GM18517 (cell line): ENCODE results near the gene GSTM3.
"Not testable (repeated sequence)": the region's sequence is repeated elsewhere in the genome, so short reads cannot be mapped to it uniquely, and the experiment has no call there.

Source experiments
- ATAC-seq: cut with Tn5 transposase; IDR thresholded peaks from one replicate; pipeline ENCODE4 v1.9.1; 2021; ENCODE audit warnings: mild to moderate bottlenecking, moderate library complexity; ENCODE audit not compliant: unreplicated experiment

The GSTM3 gene

GRCh38 chr1:109732390-109732881 lies 8.4 kb downstream of the GSTM3 start:
- ATAC-seq: no peak

- no peak for ATAC-seq
Measured at GRCh38 chr1:109730666-109731065, 10.2 kb downstream of the GSTM3 start.

- ATAC-seq: no peak
Measured at GRCh38 chr1:109728870-109729269, 12.0 kb downstream of the GSTM3 start.

- ATAC-seq: no peak
Measured at GRCh38 chr1:109726728-109727373, 14.0 kb downstream of the GSTM3 start.

GRCh38 chr1:109726007-109726406 lies 14.8 kb downstream of the GSTM3 start:
- no peak for ATAC-seq

GRCh38 chr1:109725510-109725909 lies 15.3 kb downstream of the GSTM3 start:
- ATAC-seq: no peak

GRCh38 chr1:109724933-109725332 lies 15.9 kb downstream of the GSTM3 start:
- no peak for ATAC-seq

- no peak for ATAC-seq
Measured at GRCh38 chr1:109722908-109723691, 17.7 kb downstream of the GSTM3 start.

- ATAC-seq: no peak
Measured at GRCh38 chr1:109721971-109722370, 18.9 kb downstream of the GSTM3 start.

- ATAC-seq: no peak
Measured at GRCh38 chr1:109721042-109721441, 19.8 kb downstream of the GSTM3 start.

GRCh38 chr1:109719337-109719837 lies 21.5 kb downstream of the GSTM3 start:
- ATAC-seq: peak; percentile 76

GRCh38 chr1:109718495-109718894 lies 22.3 kb downstream of the GSTM3 start:
- no peak for ATAC-seq

- no peak for ATAC-seq
Measured at GRCh38 chr1:109717729-109718128, 23.1 kb downstream of the GSTM3 start.

GRCh38 chr1:109716570-109717090 lies 24.2 kb downstream of the GSTM3 start:
- ATAC-seq: no peak

GRCh38 chr1:109716121-109716520 lies 24.7 kb downstream of the GSTM3 start:
- ATAC-seq: no peak

GRCh38 chr1:109714661-109715372 lies 26.0 kb downstream of the GSTM3 start:
- ATAC-seq: no peak

- no peak for ATAC-seq
Measured at GRCh38 chr1:109713636-109714035, 27.2 kb downstream of the GSTM3 start.

GRCh38 chr1:109712321-109712864 lies 28.4 kb downstream of the GSTM3 start:
- ATAC-seq: no peak

GRCh38 chr1:109711593-109712320 lies 29.1 kb downstream of the GSTM3 start, which contains the start of gene GSTM5:
TSS of gene GSTM5 (plus strand) at chr1:109712251. CDS start at chr1:109712313, 62 bp downstream.
- not testable (repeated sequence) for ATAC-seq

- ATAC-seq: not testable (repeated sequence)
Measured at GRCh38 chr1:109709822-109710221, 31.0 kb downstream of the GSTM3 start.
